Neutrophil (primary cell): Measurements from ENCODE around the gene GGT6.

ENCODE experiments used
- H3K27ac ChIP-seq: fragments of 200-600 bp; sonication (generic); 2 replicates; pipeline ENCODE4 v1.5.1; 2016; ENCODE audit warnings: mild to moderate bottlenecking, moderate library complexity
- H3K27me3 ChIP-seq: fragments of 200-600 bp; sonication (generic); 2 replicates; pipeline ENCODE4 v1.6.0; 2016; ENCODE audit warnings: mild to moderate bottlenecking
- H3K36me3 ChIP-seq: fragments of 200-600 bp; sonication (generic); 2 replicates; pipeline ENCODE4 v1.5.1; 2017
- H3K4me1 ChIP-seq, 2 experiments: fragments of 200-600 bp in 1 of 2; sonication (generic) in 1 of 2; 1 replicate in 1 of 2; 2 replicates in 1 of 2; pipeline versions ENCODE4 v1.5.1 to v1.6.1; 2013 to 2016; ENCODE audit warnings: low read depth in 1 of 2, low read length in 1 of 2, mild to moderate bottlenecking in 1 of 2, moderate library complexity in 1 of 2; ENCODE audit not compliant: control insufficient read depth in 1 of 2, insufficient read depth in 1 of 2
- H3K4me3 ChIP-seq, 2 experiments: fragments of 200-600 bp in 1 of 2; sonication (generic) in 1 of 2; 1 replicate in 1 of 2; 2 replicates in 1 of 2; pipeline ENCODE4 v1.5.1; 2013 to 2016; ENCODE audit warnings: low read depth in 1 of 2, low read length in 1 of 2, mild to moderate bottlenecking in 1 of 2, moderate library complexity in 1 of 2
- H3K9me3 ChIP-seq: fragments of 200-600 bp; sonication (generic); 2 replicates; pipeline ENCODE4 v1.5.1; 2016
- TF ChIP-seq, protein P1 (sequence below): fragments of 200-600 bp; sonication (generic); IDR thresholded peaks from 2 replicates; pipeline ENCODE4 v1.5.1; 2016; ENCODE audit warnings: antibody characterized with exemption

Gene GGT6

DNA sequence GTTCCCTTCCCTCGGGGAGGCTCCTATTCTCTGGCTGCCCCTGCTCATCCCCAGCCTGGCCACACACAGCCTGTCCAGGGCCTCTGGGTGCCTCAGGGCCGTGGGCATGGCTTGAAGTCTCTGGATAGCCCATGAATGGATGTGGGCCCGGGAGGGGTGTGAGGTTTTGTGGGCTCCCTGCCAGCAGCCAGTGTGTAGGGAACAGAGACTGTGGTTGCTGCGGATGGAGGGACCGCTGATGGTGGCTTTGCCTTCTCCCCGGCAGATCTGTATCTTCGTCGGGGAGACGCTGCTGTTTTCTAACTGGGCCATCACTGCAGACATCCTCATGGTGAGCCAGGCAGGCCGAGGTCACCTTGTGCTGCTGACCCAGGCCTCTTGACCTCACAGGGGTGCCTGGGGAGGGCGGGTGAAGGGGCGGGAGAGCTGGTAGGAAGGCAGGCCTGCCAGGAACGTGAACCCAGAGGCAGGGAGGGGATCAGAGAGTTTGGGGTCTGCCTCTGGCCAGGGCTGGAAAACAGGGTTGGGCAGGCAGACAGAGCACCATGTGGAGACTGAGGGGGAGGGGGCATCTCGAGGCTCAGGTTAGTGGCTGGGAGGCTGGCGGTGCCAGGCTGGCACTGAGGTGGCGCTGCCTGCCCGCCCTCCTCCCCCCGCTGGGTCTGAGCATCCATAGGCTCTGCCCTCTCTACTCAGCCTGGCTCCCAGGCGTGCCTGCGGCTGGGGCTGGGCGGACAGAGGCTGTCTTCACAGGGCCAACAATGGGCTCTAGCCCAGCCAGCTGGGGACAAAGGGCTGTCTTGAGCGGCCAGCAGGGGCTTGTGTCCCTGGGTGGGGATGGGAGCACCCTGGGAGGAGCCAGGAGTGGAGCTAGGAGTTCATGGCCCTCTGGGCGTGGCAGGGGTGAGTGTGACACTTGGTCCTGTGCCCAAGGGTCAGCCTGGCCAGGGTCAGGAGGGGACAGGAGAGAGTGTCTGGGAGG is 26.6 kb downstream of the GGT6 start:
- Histone ChIP-seq H3K27ac (no peak overlapping the region), H3K36me3 (peaks cover 40% of the 10 kb centered on the region), H3K4me3 (no peak overlapping the region), H3K27me3 (no peaks in the 10 kb centered on the region), H3K9me3 (no peaks in the 10 kb centered on the region), H3K4me1 (peaks cover 33 to 34% of the 10 kb centered on the region in 2 experiments)
- TF ChIP-seq, protein P1, sequence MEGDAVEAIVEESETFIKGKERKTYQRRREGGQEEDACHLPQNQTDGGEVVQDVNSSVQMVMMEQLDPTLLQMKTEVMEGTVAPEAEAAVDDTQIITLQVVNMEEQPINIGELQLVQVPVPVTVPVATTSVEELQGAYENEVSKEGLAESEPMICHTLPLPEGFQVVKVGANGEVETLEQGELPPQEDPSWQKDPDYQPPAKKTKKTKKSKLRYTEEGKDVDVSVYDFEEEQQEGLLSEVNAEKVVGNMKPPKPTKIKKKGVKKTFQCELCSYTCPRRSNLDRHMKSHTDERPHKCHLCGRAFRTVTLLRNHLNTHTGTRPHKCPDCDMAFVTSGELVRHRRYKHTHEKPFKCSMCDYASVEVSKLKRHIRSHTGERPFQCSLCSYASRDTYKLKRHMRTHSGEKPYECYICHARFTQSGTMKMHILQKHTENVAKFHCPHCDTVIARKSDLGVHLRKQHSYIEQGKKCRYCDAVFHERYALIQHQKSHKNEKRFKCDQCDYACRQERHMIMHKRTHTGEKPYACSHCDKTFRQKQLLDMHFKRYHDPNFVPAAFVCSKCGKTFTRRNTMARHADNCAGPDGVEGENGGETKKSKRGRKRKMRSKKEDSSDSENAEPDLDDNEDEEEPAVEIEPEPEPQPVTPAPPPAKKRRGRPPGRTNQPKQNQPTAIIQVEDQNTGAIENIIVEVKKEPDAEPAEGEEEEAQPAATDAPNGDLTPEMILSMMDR: no peak

DNA sequence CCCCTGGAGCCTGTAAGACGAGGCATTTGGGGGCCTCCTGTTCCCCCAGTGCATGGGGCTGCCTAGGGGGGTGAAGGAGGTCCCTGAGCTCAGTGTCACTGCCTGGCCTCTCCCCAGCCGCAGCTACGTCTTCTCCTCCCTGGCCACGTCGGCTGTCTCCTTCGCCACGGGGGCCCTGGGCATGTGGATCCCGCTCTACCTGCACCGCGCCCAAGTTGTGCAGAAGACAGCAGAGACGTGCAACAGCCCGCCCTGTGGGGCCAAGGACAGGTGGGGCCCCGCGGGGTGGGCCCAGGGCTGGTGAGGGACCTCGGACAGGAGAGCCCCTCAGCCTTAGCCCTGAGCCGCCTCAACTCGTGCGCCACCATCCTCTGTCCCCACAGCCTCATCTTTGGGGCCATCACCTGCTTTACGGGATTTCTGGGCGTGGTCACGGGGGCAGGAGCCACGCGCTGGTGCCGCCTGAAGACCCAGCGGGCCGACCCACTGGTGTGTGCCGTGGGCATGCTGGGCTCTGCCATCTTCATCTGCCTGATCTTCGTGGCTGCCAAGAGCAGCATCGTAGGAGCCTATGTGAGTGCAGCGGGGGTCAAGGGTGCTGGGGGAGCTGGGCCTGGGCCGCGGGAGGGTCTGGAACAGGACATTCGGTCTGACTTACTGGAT is 27.4 kb downstream of the GGT6 start:
- TF ChIP-seq, protein P1: no peak
- peaks cover 29 to 30% of the 10 kb centered on the region in 2 experiments for H3K4me1 ChIP-seq
- H3K27ac ChIP-seq: no peak overlapping the region
- H3K9me3 ChIP-seq: no peaks in the 10 kb centered on the region
- H3K4me3 ChIP-seq: no peak overlapping the region
- no peaks in the 10 kb centered on the region for H3K27me3 ChIP-seq
- peaks cover 31% of the 10 kb centered on the region for H3K36me3 ChIP-seq

DNA sequence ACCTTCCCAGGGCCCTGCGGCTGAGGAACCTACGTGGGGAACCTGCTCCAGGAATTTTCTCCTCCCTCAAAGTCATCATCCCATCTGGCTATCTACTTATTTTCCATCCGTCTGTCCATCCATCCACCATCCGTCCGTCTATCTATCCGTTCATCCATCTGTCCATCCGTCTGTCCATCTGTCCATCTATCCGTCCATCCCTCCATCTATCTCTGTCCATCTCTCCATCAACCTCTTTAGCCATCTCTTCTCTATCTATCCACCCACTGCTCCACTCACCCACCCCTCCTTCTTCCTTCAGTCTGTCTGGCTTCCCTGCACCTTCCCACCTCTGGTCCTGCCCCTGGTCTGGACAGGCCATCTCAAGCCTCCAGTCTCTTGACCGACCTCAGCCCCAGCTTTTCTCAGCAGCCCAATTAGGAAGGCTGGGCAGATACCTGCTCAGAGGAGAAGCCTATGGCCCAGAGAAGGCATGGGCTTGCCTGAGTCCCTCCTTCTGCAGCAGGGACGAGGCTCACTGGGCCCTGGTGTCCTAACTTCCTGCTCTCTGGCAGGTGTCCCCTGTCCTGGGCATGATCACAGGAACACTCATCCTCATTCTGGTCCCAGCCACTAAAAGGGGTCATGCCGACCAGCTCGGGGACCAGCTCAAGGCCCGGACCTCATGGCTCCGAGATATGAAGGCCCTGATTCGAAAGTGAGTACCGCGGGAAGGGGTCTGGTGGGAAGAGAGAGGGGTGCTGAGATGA is 28.2 kb downstream of the GGT6 start:
- H3K4me1 ChIP-seq: peaks cover 28 to 29% of the 10 kb centered on the region in 2 experiments
- no peak overlapping the region for H3K27ac ChIP-seq
- TF ChIP-seq, protein P1: no peak

DNA sequence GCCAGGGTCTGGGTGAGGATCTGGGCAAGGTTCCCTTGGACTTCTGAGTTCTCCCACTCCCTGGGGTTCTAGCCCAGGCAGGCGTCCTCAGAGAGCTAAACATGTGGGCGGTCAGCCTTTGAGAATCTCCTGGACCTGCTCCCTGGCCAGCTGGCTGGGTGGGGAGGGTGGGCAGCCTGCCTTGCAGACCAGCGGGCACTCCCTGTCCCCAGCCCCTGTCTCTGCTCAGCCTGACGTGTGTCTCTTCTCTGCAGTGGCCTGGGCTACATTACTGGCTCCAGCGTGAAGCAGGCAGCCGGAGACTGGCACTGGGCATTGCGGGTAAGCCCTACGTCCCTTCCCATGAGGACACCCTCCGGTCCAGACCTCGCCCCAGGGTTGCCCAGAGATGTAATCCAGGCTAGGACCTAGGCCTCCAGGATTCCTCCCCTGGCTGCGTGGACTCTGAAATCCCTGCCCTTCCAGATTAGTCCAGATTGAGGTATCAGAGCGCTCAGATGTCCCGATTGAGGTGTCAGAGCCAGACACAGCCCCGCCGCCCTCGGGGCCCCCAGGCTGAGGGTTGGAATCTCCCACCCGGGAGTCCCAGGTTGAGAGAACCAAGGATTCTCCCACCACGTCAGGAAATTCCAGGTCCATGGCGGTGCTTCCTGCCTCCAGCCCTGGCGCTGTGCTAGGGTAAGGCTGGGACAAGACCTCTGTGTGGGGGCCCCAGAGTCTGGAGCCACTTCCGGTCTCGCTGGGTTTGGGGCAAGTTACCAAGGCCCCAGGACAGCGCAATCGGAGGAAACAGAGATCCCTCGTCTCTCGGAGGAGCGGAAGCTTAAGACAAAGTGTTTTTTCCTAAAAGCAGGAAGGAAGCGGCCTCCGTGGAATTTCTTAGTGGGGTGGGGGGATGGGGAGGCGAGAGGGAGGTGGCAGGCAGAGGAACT is 29.3 kb downstream of the GGT6 start:
- Histone ChIP-seq H3K27me3 (no peaks in the 10 kb centered on the region), H3K36me3 (peaks cover 22% of the 10 kb centered on the region), H3K4me3 (no peak overlapping the region), H3K27ac (peak overlapping the region; percentile 34), H3K9me3 (no peaks in the 10 kb centered on the region), H3K4me1 (peaks cover 18 to 20% of the 10 kb centered on the region in 2 experiments)
- TF ChIP-seq, protein P1: no peak

More for the DNA sequence above, 28.2 kb downstream of the GGT6 start:
- no peaks in the 10 kb centered on the region for H3K9me3 ChIP-seq
- H3K27me3 ChIP-seq: no peaks in the 10 kb centered on the region
- peaks cover 23% of the 10 kb centered on the region for H3K36me3 ChIP-seq
- H3K4me3 ChIP-seq: no peak overlapping the region
